GM21423 (cell line): ENCODE measurements around the gene RHEBL1.

Source experiments
- ATAC-seq: cut with Tn5 transposase; IDR thresholded peaks from one replicate; pipeline ENCODE4 v1.9.1; 2021; ENCODE audit warnings: mild to moderate bottlenecking, moderate library complexity; ENCODE audit not compliant: unreplicated experiment

RHEBL1 gene

GRCh38 chr12:49038291-49038955 is 31.4 kb downstream of the RHEBL1 start:
- ATAC-seq: no peak

DNA sequence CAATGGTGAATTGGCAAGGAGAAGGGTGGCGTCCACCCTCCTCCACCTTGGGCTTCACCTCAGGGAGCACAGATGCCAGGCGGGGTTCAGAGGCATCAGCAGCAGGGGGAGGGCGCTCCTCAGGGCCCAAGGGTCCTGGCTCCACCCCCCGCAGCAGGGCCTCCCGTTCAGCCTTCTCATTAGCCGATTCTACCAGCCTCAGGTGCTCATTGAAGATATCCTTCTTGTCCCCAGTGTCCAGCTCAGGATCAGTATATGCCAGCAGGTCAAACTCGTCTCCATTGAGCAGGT is 31.9 kb downstream of the RHEBL1 start:
- ATAC-seq: no peak

- no peak for ATAC-seq
Observed at GRCh38 chr12:49037111-49037946, 32.5 kb downstream of the RHEBL1 start.

GRCh38 chr12:49036029-49036428 is 33.8 kb downstream of the RHEBL1 start:
- ATAC-seq: no peak

DNA sequence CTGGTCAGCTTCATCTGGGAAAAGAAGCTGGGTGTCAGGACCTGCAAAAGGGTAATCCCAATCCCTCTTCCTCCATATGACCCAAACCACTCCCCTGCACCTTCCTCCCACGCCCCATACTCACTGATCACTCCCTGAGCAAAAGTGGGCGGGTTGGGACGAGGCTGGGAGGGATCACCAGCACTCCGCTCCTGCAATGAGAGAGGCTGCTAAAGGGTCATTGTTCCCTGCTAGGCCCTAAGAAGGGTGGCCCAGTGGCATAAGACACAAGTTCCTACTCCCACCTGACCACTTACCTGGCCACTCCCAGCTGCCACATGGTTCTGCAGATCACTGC is 35.5 kb downstream of the RHEBL1 start:
- ATAC-seq: no peak

- ATAC-seq: no peak
Observed at GRCh38 chr12:49033611-49034285, 36.0 kb downstream of the RHEBL1 start.

DNA sequence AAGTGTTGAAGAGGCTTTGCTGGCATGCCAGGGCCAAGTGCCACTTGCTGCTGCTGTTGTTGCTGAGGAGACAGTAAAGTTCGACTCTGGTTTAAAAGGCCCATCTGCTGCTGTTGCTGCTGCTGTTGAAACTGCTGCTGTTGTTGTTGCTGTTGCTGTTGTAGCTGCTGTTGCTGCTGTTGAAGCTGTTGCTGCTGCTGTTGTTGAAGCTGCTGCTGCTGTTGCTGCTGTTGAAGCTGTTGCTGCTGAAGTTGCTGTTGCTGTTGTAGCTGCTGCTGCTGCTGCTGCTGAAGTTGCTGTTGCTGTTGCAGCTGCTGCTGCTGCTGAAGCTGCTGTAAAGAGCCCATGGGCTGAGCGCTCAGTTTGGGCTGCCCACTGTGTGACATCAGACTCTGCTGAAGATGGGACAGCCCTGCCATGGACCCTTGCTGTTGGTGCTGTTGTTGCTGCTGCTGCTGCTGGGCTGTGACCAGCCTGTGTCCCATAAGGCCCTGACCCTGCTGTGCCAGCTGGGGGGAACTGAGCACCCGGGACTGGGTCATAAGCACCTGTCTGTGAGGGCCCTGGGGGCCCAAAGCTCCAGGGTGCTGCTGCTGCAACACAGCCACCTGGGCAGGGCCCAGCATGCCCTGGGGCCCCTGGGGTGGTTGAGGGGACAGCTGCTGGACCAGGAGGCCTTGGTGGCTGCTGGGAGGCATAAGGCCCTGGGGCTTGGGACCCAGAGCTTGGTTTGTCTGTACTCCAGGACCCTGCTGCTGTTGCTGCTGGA is 36.9 kb downstream of the RHEBL1 start:
- ATAC-seq: no peak

- no peak for ATAC-seq
Observed at GRCh38 chr12:49032276-49032675, 37.5 kb downstream of the RHEBL1 start.

- no peak for ATAC-seq
Observed at GRCh38 chr12:49031573-49032161, 38.1 kb downstream of the RHEBL1 start.

DNA sequence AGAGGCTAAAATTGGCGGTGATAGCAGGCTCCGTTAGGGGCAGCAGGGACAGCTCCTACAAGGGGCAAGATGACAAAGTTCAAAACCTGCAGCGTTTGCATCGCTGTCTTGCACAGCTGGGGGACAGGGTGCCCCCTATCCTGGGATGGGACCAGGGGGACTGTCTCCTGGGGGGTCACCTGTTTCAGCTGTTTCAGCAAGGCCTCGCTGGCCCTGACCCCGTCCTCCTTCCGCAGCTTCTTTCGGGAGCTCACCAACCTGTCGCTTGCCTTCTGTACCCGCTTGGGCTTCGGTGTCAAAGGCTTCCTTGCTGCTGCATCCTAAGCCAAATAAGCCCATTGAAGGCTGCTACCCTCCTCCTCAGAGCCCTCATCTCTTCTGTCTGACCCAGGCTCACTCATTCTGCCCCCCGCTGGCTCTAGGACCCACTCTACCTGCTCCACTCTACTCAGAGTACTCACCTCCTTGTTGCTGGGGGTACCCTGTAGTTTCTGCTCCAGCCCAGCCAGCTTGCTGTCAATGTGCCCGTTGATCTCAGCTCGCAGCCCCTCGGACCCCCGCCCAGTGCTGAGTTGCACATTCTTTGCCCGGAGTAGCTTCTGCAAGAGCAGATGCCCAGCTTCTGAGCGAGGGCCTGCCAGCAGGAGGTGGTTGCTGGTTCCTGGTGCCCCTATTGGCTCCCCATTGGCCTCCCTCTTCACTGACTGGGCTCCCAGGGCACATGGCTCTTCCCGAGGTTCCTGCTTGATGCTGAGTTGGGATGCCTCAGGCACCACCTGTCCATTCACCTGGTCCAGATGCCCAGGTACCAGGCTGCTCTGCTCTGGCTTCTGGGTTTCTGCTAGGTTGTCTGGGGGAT is 38.8 kb downstream of the RHEBL1 start:
- ATAC-seq: no peak

DNA sequence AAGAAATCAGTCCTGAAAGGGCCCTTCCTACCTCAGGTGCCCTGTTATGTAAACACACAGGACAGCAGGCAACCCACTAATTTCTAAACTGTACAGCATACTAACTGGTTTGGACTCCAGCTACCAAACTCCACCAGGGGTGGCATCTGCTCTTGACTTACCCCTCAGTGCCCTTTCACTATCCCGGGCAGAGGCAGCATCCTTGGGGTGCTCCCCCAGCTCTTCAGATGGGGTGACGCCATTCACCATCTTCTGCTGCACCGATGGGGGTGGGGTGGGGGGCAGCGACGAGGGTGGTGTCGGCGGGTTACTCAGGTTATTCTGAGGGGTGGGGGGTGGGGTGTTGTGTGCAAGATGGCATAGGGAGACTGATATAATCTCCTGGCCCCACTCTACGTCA is 39.7 kb downstream of the RHEBL1 start:
- no peak for ATAC-seq

- ATAC-seq: no peak
Observed at GRCh38 chr12:49028666-49029275, 41.0 kb downstream of the RHEBL1 start.

DNA sequence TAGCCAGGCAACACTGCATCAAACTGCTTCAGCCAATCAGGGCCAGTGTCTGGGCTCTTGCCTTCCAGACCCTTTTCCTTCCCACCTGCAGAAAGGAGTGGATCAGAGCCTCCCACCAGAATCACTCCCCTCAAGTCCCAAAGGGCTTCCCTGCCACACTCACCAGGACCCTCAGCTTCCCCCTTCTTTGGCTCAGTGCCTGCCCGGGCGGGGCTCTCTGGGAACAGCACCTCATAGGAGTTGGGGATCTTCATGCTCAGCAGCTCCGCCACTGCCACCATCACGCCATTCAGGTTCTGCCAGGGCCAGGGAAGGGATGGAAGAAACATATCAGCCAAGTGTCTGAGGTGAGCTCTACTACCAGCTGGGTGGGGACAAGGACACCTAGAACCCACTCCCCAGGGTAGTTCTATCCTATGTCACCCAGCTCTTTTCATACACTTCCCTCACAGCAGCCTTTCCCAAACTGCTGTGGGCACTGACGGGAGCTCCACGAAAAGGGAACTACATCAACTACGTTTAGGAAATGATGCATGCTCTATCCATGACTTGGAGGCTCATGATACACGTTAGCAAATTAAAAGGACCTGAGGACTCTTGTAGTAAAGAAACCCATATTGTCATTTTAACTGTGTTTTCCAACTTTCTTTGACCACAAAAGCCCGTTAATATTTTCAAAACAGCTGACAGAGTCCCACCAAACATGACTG is 41.8 kb downstream of the RHEBL1 start:
- ATAC-seq: no peak

- no peak for ATAC-seq
Observed at GRCh38 chr12:49026678-49027480, 42.9 kb downstream of the RHEBL1 start.

GRCh38 chr12:49026101-49026500 is 43.7 kb downstream of the RHEBL1 start:
- no peak for ATAC-seq

DNA sequence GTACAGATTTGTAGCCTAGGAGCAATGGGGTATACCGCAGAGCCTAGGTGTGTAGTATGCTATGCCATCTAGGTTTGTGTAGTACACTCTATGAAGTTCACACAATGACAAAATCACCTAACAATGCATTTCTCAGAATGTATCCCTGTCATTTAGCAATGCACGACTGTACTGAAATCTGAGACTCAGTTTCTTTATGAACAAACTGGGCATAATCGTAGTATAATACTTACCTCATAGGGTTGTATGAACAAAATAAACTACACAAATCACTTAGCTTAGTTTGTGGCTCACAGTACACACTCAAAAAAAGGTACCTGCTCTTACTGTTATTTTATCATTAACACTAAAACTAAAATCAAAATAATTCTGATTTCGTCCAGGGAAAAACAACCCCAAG is 44.3 kb downstream of the RHEBL1 start:
- ATAC-seq: no peak

GRCh38 chr12:49024543-49024942 is 45.2 kb downstream of the RHEBL1 start:
- ATAC-seq: no peak

DNA sequence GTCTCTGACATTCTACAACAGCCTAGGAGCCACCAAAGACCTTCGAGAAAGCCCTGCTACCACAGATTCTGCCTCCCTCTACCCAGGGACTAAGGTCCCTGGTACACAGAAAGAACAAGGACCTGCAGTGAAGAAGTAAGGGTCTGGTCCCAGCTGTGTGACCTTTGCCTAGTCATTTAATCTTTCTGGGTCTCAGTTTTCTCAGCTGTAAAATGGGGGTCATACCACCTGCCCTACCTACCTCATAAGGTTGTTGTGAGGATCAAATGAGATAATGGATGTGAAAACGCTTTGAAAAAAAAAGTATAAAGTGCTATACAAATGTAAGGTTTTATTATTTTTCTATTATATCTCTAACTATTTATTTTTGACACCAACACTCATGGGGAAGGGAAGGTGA is 46.0 kb downstream of the RHEBL1 start:
- no peak for ATAC-seq
